GM12872 (cell line): ENCODE results near the gene MKLN1.
A peak's percentile ranks its signal among the peaks of the same experiment; 100 is the strongest.

ENCODE experiments used
- TF ChIP-seq, protein P1 (sequence below): IDR thresholded peaks from 3 replicates; pipeline ENCODE4 v1.5.1; 2011; ENCODE audit warnings: low read depth, mild to moderate bottlenecking, low read length, moderate library complexity; ENCODE audit not compliant: insufficient read depth

MKLN1 gene

DNA sequence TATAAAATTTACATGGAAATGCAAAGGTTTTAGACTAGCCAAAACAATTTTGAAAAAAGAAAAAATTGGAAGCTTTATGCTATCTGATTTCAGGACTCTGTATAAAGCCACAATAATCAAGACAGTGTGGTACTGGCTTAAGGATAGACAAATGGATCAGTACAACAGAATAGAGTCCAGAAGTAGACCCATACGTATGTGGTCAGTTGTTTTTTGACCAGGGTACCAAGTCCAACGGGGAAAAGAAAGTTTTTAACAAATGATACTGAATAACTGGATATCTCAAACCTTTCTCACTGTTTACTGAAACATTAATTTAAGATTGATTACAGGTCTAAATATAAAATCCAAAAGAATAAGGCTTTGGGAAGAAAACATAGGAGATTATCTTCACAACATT is 149.1 kb downstream of the MKLN1 start:
- TF ChIP-seq, protein P1, sequence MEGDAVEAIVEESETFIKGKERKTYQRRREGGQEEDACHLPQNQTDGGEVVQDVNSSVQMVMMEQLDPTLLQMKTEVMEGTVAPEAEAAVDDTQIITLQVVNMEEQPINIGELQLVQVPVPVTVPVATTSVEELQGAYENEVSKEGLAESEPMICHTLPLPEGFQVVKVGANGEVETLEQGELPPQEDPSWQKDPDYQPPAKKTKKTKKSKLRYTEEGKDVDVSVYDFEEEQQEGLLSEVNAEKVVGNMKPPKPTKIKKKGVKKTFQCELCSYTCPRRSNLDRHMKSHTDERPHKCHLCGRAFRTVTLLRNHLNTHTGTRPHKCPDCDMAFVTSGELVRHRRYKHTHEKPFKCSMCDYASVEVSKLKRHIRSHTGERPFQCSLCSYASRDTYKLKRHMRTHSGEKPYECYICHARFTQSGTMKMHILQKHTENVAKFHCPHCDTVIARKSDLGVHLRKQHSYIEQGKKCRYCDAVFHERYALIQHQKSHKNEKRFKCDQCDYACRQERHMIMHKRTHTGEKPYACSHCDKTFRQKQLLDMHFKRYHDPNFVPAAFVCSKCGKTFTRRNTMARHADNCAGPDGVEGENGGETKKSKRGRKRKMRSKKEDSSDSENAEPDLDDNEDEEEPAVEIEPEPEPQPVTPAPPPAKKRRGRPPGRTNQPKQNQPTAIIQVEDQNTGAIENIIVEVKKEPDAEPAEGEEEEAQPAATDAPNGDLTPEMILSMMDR = no peak

DNA sequence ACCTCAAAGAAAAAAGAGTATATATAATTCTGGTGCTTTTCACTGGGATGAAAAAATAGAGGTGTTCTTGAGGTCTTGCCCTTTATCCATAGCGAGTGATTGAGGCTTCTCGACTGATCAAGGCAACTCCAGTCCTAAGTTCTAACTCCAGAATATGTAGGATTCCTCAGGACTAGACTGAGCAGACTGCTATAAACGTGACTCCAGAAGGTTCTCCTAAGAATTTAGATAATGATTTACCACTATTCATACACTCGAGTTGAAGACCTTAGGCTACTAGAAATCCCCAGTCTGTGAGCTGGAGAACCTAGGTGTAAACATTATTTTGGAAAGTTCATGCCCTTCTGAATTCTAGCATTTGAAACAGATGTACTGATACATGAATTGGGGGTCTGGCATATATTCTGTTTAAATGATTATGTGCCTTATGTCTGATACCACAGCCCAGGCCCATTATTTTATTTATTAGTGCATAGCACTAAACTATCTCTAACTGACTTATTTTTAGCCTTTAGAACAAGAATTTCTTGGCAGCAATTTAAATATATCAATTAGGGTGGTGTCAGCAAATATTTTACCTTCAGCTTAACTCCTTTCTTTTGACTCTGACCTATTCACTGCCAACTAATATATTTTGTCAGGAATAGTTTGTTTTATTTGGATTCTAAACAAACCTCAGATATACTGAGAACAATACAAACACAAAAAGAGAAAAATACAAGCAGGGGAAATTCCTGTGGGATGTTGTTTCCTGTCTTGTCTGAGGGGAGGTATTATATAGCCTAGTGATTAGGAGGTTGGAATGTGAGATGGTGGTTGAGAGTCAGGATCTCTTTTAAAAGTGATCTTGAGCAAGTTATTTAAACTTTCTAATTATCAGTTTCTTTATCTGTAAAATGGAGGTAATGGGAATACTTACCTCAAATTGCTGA is 153.0 kb downstream of the MKLN1 start:
- TF ChIP-seq, protein P1 = no peak

DNA sequence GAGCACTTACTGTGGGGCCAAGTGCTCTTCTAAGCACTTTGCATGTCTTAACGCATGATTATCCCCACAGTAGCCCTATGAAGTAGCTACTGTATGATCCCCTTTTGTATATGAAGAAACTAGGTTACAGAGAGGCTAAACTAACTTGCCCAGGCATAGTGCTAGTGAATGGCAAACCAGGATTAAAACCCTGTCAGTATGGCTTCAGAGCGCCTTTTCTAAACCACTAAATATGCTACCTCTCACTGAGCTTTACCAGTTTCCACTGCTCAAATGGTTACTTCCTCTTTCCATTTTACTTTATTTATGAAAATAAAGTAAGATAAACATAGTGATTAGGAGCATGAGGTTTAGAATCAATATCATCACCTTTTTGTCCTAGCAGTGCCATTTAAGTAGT is 155.1 kb downstream of the MKLN1 start:
- TF ChIP-seq, protein P1 = no peak

DNA sequence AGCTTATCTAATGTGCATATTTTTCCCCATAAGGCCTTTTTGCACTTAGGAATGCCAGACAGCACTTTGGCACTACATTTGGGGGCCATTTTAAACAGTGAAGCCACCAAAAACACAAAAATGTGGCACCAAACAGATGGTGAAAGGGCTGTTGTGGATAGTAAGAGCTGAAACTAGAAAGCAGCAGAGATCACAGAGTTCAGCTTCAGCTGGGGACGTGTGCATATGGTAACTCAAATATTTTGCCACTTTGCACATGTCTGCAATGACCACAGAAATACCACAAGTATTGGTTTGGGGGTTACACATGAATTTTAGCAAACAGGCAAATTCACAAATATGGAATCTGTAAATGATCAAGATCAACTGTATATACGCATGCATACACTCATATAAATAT is 155.9 kb downstream of the MKLN1 start:
- TF ChIP-seq, protein P1 = no peak

DNA sequence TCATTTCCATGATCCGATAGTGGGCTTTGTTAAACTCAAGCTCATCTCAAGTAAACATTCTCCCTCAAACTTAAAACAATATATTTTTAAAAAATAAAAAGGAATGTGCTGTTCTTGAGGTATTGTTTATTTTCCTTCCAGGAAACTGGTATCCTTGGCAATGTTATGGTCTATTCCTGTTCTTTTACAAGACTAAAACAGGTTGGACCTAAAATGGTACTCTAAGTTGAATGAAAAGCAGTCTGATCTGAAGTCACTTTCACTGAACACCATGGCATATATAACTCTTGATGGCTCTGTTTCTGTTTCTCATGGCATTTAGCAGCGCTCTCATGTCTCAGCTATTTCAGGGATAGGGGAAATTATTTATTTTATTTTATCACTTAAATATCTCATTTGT is 158.7 kb downstream of the MKLN1 start:
- TF ChIP-seq, protein P1 = no peak

DNA sequence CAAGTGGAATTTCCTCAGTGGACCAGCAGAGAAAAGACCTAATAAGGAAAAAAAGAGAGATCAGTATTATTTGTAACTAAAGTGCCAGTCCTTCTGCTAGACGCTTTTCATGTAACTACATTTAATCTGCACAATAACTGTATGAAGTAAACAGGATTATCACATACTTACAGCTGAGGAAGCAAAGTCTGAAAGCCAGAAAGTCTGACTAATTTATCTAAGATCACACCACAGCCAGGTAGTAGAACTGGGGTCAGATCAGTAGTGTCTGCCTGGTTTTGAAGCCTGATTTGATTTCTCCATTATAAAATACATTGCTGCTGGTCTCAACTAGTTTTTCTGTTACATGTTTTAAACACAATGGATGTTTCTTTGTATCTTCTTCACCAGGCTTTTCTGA is 159.5 kb downstream of the MKLN1 start:
- TF ChIP-seq, protein P1 = no peak

DNA sequence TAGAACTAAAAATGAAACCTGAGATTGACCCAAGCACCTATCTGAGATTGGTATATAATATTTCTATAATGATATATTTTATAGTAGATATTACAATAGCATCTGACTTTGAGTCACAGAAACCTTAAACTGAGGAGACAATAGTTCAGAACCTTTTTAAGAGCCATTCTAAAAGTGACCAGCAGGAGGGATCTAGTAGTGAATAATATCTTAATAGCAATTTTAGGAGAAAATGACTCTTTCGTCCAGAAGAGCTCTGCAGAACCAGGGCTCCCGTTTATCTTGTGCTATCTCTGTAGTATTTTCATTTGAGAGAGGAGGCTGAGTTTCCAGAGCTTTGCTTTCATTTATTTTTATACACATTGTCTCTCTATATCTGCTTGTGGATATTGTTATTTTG is 160.7 kb downstream of the MKLN1 start:
- TF ChIP-seq, protein P1 = peak; percentile 24; the same call in 1 of the 3 replicates
